ENCODE measurements around the gene TAGLN.
A peak's percentile ranks its signal among the peaks of the same experiment; 100 is the strongest.

TAGLN gene

DNA sequence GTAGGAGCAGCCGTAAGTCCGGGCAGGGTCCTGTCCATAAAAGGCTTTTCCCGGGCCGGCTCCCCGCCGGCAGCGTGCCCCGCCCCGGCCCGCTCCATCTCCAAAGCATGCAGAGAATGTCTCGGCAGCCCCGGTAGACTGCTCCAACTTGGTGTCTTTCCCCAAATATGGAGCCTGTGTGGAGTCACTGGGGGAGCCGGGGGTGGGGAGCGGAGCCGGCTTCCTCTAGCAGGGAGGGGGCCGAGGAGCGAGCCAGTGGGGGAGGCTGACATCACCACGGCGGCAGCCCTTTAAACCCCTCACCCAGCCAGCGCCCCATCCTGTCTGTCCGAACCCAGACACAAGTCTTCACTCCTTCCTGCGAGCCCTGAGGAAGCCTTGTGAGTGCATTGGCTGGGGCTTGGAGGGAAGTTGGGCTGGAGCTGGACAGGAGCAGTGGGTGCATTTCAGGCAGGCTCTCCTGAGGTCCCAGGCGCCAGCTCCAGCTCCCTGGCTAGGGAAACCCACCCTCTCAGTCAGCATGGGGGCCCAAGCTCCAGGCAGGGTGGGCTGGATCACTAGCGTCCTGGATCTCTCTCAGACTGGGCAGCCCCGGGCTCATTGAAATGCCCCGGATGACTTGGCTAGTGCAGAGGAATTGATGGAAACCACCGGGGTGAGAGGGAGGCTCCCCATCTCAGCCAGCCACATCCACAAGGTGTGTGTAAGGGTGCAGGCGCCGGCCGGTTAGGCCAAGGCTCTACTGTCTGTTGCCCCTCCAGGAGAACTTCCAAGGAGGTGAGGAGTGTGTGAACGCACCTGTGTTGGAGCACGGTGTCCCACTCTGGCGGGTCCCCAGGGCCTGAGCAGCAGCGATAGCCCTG lies at the start of gene TAGLN:
TSS of gene TAGLN (plus strand) at position 318 of the 863 bp plus-strand sequence. CDS start 3,644 bp downstream, outside the sequence.
- no peak for DNase-seq

DNA sequence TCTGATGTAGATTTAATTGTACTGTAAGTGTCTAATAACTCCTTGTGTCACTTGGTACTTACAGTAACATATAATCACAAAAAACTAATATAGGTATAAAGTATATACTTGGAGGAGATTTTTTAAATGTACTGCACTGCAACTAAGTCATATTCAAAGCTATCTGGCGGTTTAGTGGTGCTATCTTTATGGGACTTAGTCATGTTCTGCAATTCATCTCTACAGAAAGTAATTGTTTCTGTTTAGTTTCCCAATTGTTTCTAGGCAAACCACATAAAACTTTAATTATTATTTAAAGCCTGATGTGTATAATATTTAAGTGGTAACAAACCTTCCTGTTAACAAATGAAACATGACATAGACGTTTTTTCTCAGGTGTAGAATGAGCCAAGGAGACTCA lies 47.1 kb upstream of the TAGLN start:
- DNase-seq: no peak

DNA sequence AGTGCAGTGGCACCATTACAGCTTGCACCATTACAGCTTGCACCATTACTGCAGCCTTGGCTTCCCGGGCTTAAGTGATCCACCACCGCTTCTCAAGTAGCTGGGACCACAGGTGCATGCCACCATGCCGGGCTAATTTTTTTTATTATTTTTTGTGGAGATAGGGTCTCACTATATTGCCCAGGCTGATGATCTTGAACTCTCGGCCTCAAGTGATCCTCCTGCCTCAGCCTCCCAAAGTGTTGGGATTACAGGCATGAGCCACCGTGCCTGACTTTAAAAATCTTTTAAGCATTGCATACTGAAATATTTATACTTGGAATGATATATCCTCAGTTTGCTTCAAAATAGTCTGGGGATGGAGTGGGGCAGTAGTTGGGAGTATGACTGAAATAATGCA lies 44.7 kb upstream of the TAGLN start:
- no peak for DNase-seq

DNA sequence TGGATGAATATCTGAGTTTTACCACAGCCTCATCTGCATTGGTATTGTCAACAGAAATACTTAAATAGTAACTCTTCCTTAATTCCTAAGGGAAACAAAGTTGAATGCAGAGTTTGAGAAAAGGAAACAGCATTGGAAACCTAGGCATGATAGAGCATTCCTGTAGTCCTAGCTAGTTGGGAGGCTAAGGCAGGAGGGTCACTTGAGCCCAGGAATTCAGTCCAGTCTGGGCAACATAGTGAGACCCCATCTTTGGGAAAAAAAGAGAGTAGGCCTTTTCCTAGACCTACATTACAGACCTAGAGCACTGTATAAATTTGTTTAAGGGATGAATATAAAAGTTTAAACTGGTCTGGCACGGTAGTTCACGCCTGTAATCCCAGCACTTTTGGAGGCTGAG lies 41.7 kb upstream of the TAGLN start:
- no peak for DNase-seq

DNA sequence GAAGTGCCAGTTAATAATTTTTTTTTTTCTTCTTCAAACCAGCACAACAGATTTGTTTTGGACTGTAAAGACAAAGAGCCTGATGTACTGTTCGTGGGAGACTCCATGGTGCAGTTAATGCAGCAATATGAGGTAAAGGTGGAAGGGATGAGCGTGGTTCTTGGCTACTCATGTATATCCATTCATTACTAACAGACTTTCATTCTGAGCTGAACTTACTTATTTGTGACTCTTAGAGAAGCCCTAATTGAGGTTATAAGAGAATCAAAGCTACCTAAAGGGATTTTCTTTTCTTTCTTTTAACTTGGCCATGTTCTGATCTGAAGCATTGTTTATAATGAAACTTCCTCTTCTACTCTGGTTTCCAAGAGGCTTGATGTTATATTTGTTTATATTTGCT lies 39.3 kb upstream of the TAGLN start:
- DNase-seq: no peak

DNA sequence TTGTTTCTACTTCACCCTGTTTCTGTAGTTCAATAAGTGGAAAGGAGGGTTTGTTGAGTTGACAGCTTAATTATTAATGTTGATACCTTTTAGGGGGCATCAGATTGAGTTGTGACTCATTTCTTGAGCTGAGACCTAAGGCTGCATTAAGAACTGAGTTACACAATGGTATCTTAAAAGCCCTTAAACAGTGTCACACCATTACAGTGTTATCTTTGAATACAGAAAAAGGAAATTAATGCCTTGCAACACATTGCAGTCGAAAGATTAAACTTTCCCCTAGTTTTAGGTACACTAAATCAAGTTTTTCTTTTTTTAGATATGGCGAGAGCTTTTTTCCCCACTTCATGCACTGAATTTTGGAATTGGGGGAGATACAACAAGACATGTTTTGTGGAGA lies 38.3 kb upstream of the TAGLN start:
- no peak for DNase-seq

DNA sequence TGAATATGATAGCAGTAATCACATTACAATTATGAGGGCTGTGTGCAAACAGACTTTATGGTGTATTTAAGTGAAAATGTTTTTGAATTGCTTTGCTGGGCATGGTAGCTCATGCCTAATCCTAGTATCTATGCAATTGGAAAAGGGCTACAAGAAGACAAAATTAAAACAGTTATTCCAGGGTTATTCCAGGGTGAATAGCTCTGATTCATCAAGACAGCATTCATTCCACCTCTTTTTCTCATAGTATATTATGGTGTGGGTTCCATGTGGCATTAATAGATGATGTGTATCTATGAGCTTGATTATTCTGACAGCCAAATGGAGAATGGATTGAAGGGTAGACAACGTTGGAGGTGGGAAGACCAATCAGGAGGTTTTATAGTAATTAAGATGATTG lies 32.7 kb upstream of the TAGLN start:
- DNase-seq: no peak

DNA sequence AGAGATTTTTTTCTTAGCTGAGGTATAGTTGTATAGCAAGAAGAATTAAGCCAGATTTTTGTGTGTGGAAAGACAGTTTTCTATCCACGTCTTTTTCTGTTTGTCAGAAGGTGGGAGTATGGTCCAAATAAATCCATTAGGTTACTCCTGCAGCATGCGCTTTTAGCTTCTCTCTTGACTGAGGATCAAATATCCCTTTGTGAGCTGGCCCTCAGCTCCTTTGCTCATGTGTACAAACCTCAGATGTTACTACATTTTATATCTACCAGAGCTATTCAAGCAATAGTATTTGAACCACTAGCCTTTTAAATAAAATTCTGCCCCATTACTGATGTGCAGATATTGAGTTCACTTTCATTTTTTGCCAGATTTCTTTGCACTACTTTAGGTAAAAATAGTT lies 29.4 kb upstream of the TAGLN start:
- DNase-seq: no peak

DNA sequence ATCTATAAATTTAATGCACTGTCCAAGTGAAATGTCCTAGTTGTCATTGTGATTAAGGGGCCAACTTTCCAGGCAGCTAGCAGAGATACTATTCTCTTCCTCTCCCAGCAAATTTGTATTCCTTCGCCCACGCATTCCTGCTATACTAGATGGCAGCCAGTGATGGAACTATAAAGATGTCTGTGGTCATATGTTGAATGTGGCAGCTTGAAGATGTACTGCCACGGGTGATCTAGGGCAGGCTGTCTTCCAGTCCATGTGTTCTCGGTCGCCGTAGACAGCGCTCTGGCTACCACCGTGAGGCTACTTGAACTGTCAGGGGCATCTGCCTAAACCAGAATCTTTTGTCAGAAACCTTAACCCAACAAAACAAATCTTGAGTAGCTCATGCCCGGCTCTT lies 29.0 kb upstream of the TAGLN start:
- DNase-seq: no peak

DNA sequence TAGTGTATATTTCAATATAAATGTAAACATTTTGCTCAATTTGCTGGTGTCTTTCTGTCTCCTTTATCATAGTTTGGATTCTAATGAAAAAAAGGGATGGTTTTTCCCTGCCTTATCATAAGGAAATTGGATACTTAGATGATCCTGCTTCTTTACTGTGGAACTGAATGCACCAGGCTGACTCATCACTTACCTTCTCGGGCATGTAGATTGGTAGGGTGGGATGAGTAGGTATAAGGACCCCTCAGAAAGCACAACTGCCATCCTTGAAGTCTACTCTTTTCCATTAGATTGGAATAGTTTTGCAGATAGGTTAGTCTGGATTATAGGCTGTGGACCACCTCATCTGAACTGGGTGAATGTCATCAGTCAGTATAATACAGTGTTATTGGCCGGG lies 28.2 kb upstream of the TAGLN start:
- no peak for DNase-seq

DNA sequence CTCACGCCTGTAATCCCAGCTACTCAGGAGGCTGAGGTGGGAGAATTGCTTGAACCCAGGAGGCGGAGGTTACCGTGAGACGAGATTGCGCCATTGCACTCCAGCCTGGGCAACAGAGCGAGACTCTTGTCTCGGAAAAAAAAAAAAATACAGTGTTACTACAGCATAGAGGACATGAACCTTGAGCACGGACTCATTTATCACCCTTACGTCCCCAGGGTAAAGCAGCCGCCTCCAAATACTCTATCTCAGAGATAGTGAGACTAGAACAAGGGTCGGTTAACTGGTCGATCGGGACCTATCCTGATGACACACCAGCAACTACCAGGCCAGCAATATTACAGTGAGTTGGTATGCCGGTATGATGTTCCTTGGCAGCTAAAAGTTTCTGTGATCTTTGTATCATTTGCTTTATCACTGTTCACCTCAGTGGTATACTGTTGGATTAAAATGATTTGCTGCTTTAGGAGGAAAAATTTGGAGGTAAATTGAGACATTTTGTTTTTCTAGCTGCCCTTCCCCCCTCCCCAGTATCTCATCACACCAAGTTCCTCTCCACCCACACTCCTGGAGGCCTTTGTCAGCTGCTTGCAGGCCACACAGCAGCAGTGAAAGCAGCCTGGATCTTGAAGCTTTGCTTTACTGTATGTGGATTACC lies 27.6 kb upstream of the TAGLN start:
- DNase-seq: no peak

DNA sequence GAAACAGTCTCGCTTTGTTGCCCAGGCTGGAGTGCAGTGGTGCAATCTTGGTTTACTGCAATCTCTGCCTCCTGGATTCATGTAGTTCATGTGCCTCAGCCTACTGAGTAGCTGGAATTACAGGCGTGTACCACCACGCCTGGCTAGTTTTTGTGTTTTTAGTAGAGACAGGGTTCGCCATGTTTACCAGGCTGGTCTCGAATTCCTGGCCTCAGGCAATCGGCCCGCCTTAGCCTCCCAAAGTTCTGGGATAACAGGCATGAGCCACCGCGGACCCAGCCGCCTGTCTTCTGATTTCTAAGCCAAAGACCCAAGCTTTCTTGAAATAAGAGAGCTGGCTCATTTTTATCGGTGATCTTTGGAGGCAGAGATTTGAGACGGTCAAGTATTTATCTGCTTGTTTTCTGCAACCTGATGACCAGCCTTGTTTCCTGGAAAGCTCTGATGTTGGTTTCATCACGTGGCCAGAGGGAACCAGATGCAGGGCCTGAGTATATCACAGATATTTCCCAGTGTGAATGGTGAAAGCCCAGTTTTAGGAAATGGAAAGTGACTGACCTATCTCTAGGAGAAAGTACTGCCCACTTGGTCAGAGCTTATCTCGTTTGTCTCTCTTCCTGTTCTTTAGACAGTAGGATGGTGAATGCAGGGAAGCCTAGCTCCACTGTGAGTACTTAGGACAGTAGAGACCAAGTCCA lies 26.3 kb upstream of the TAGLN start:
- DNase-seq: no peak

DNA sequence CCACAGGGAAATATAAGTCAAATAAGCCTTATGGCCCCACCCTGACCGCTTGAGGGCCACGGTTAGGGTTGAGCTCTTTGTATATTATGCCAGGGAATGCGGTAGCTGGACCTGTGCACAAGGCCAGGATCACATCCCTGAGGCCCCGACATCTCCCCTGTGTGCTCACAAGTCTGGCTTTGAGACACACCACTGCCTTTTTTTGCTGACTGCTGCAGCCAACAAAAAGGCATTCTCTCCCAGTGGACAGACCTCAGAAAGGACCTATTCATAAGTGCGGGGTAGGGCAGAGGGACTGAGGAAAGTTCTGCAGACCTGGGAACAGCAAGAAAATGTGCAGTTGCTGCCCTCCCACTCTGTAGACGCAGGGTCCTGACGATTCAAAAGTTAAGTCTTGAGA lies 24.1 kb upstream of the TAGLN start:
- no peak for DNase-seq

DNA sequence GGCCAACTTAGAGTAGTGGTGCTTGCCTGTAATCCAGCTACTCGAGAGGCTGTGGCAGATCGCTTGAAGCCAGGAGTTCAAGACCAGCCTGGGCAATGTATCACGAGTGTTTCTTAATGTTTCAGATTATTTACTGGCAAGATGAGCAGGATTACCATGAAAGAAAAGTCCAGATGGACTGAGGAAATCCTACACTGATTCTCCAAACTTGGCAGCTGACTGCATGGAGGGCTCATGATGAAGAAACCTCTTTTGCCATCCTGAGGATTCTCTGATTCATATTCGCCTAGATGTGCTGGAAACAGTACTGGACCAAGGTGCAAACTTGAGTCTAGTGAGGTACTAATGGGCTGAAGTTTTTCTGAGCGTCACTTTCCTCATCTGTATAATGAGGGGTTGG lies 23.4 kb upstream of the TAGLN start:
- no peak for DNase-seq

DNA sequence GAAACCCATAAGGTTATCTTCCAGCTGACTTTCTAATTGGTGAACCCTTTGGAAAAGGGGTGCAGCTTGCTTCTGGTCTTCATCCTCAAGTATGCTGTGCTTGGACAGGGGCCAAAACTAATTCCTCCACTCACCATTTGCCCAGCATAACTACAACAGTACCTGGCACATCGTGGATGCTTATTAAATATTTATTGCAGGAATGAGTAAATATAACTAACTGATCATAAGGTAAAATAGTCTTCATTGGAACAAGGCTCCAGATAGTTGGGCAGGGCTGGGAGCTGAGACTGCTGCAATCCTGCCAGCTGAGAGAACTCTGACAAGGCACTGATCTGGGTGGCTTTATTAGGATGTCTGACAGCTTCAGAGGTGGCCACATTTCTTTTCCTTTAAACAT lies 23.0 kb upstream of the TAGLN start:
- DNase-seq: no peak

DNA sequence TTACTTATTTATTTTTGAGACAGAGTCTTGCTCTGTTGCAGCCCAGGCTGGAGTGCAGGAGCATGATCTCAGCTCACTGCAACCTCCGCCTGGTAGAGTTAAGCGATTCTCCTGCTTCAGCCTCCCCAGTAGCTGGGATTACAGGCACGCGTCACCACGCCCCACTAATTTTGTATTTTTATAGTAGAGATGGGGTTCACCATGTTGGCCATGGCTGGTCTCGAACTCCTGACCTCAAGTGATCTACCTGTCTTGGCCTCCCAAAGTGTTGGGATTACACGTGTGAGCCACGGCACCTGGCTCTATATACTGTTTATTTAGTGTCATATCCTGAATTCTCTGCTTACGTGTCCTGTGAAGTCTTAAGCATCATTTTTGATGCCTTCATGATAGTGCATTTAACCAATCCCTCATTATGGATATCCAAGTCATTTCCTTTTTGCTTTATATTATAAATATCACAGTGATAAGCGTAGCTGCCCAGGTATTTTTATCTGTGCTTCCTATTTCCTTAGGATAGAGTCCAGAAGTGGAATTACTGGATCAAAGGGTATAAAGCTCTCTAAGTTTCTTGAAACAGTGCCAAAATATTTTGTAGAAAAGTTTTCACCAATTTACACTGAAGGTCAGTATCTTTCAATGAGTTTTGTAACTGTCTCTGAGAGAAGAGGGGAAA lies 21.5 kb upstream of the TAGLN start:
- DNase-seq: no peak

DNA sequence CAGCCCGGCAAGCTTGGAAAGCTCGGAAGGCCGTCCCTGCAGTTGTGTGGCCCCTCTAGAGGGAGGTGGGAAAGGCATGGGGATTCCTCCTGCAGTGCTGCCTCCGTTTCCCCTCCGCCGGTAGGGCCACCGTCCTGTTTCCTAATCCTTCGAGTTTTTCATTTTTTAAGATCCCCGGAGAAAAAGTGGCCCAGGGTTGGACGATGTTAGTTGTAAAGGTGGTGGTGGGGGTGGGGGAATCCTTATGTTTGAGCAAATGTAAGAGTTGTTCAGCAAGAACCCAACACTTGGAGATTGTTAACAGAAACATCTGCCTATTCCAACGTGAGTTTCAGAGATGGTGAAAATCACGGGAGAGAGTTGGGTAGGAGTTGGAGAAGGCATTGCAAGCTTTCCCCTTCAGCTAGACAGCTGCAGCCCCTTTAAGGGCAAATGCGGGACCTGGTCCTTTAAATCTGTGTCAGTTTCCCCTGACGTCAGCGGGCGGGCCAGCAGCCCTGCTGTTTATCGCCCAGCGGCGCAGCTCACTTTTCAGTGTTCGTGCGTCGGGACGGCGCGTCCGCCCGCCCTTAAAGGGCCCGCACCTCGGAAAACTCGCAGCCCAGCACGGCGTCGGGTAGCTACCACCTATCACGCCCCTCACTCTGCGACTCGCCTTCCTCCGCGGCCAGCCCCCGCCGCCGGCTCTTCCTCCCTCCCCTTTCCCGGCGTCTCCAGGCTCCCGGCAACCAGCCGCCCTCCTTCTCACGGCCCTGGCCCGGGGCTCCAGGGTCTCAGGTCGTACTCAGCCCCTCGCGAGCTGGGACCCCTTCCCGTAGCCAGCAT lies 20.7 kb upstream of the TAGLN start, which contains the start of gene SIDT2:
TSS of gene SIDT2 (plus strand) at position 534 of the 825 bp plus-strand sequence. CDS start 521 bp downstream, outside the sequence.
- DNase-seq: peak; percentile 92

DNA sequence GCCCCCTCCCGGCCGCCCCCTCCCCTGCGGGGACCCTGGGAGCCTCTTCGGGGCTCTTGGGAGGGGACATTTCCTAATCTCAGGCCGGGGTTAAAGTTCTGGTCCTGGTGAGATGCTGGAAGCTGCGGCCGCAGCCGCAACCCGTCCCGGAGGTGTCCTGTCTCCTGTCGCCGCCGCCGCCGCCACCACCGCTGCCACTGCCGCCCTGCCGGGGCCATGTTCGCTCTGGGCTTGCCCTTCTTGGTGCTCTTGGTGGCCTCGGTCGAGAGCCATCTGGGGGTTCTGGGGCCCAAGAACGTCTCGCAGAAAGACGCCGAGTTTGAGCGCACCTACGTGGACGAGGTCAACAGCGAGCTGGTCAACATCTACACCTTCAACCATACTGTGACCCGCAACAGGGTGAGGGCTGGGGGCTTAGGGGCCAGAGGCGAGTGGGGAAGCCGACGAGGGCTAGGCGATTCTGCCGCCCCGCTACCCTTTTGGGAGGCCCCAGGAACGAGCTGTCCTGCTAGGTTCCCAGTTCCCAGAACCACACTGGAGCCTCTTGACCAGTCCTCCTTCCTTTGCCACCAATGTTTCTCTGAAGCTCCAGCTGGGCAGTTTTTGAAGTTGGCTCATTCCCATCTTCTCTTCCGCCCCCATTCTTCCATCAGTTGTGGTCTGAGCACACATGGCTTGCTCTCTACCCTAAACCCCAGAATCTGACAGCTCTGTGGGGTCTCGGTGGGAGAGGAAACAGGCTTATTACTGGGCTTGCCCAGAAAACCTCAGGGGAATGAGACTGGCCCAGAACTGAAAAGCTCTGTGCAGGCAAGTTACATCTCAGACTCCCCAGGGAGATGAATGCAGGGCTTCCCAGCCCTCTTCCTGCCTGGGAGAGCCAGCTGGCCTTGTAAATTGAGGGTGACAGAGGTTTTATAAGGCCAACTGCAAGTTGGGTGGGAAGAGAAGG lies 19.8 kb upstream of the TAGLN start:
- DNase-seq: peak; percentile 59

DNA sequence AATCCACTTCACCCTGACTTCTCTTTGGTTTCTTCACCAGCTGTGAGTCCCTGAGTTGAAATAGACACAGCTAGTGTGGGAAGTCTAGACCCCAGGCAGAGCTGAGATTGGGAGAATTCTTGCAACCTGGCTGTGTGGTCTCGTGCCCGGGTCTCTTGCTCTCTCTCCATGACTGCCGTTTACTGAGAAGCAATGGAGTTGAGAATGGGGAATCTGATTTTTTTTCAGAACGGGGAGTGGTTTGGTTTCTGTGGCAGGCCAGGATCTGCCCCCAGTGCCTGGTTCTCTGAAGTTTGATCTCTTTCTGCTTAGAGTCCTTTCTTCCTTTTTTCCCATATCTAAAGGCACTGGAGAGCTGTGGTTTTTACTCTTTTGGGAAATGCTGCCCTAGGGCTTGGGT lies 19.1 kb upstream of the TAGLN start:
- no peak for DNase-seq

DNA sequence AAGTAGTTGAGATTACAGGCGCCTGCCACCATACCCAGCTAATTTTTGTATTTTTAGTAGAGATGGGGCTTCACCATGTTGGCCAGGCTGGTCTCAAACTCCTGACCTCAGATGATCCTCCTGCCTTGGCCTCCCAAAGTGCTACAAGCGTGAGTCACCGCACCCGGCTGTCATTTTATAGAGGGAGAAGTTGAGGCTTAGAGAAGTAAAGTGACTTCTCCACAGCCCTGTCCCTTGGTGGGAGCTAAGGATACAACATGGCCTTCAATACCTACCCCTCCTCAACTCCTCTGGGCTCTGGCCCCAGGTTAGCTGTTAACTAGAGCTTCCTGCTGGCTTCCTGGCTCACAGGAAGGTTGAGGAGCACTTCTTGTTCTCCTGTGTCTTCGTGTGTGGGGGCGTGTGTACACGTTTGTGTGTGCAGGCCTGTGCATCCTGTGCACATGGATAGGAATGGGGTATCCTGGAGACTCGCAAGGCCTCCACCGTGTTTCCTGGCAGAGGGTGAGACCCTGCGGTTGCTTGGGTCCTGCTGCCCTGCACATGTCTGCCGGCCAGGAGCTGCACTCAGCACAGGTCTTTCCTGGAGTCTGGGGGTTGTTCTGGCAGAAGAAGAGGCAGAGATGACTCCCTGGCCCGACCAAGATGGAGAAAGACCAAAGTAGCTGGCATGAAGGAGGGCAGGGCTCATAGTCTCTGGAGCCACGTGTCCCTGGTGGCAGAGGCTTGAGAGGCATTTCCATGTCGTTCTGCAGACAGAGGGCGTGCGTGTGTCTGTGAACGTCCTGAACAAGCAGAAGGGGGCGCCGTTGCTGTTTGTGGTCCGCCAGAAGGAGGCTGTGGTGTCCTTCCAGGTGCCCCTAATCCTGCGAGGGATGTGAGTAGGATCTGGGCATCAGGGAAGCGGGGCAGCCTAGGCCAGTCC lies 18.2 kb upstream of the TAGLN start:
- peak; percentile 66 for DNase-seq

Measured in CD4-positive, alpha-beta T cell treated with Interleukin-6 for 4 hours (primary cell).